ENCODE data around the gene ALDH1A3.
A peak's percentile ranks its signal among the peaks of the same experiment; 100 is the strongest.

The ALDH1A3 gene
- long read RNA-seq, result 0 reads

DNA sequence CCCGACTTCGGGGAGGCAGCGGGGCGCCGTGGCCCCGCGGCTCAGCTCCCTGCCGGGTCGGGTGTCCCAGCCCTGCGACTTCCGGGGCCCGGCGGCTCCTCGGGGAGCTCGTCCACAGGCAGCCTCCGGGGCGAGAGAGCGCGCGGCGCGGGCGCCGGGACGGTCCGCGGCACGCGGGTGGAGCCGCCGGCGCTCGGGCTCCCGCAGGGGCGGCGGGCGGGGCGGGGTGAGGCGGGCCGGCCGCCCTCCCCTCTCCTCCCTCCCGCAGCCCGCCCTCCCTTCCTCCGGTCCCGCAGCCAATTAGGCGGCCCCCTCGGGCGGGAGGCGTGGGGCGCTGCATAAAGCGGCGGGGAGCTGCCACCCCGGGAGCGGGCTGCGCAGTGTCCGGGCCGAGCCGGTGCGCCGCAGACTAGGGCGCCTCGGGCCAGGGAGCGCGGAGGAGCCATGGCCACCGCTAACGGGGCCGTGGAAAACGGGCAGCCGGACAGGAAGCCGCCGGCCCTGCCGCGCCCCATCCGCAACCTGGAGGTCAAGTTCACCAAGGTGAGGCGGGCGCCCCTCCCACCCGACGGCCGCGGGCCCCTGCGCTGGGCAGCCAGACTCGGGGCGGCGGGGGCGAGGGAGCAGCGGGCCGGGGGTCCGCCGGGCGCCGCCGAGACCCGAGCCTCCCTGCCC is at the start of gene ALDH1A3:
Gene ALDH1A3 (plus strand): TSS at position 368 of the 675 bp plus-strand sequence. CDS start 77 bp downstream, at position 445.
- H3K4me3 ChIP-seq (replicated peaks; ENCODE audit: insufficient read depth, low read length), result peak within 1 kb of the TSS; percentile 38
- DNase-seq (ENCODE audit: low read depth in 1 of 2, low spot score in 1 of 2), result peak in 1 of 2 experiments; percentile 33

DNA sequence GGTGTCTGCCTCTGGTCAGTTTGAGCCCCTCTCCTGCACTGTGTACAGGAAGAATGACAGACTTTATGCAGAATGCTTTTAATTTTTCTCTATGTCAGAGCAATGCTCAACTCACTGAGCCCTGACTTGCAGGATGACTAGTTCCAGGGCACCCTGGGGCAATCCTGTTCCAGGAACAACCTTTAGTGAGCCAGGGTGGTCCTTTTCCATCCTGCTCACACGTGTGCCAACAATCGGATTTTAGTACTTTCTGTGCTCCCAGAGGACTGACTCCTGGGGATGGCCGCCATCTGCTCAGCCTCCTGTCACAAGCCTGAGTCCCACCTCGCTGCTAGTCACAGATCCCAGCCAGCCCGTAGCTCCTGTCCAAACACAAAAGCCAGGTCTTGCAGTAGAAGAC is 48.2 kb upstream of the ALDH1A3 start:
- TF ChIP-seq, protein P1, sequence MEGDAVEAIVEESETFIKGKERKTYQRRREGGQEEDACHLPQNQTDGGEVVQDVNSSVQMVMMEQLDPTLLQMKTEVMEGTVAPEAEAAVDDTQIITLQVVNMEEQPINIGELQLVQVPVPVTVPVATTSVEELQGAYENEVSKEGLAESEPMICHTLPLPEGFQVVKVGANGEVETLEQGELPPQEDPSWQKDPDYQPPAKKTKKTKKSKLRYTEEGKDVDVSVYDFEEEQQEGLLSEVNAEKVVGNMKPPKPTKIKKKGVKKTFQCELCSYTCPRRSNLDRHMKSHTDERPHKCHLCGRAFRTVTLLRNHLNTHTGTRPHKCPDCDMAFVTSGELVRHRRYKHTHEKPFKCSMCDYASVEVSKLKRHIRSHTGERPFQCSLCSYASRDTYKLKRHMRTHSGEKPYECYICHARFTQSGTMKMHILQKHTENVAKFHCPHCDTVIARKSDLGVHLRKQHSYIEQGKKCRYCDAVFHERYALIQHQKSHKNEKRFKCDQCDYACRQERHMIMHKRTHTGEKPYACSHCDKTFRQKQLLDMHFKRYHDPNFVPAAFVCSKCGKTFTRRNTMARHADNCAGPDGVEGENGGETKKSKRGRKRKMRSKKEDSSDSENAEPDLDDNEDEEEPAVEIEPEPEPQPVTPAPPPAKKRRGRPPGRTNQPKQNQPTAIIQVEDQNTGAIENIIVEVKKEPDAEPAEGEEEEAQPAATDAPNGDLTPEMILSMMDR (IDR thresholded peaks at IDR 0.05; ENCODE audit: insufficient read depth, low read length), result no peak
- no peak for TF ChIP-seq GABPA (IDR thresholded peaks at IDR 0.05; ENCODE audit: low read depth)
- TF ChIP-seq SPI1 (IDR thresholded peaks at IDR 0.05; ENCODE audit: borderline replicate concordance, low read depth), result no peak
- no peak for TF ChIP-seq POLR2AphosphoS5 (IDR thresholded peaks at IDR 0.05; ENCODE audit: low read depth)
- TF ChIP-seq, protein P2, sequence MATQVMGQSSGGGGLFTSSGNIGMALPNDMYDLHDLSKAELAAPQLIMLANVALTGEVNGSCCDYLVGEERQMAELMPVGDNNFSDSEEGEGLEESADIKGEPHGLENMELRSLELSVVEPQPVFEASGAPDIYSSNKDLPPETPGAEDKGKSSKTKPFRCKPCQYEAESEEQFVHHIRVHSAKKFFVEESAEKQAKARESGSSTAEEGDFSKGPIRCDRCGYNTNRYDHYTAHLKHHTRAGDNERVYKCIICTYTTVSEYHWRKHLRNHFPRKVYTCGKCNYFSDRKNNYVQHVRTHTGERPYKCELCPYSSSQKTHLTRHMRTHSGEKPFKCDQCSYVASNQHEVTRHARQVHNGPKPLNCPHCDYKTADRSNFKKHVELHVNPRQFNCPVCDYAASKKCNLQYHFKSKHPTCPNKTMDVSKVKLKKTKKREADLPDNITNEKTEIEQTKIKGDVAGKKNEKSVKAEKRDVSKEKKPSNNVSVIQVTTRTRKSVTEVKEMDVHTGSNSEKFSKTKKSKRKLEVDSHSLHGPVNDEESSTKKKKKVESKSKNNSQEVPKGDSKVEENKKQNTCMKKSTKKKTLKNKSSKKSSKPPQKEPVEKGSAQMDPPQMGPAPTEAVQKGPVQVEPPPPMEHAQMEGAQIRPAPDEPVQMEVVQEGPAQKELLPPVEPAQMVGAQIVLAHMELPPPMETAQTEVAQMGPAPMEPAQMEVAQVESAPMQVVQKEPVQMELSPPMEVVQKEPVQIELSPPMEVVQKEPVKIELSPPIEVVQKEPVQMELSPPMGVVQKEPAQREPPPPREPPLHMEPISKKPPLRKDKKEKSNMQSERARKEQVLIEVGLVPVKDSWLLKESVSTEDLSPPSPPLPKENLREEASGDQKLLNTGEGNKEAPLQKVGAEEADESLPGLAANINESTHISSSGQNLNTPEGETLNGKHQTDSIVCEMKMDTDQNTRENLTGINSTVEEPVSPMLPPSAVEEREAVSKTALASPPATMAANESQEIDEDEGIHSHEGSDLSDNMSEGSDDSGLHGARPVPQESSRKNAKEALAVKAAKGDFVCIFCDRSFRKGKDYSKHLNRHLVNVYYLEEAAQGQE (IDR thresholded peaks at IDR 0.05; ENCODE audit: insufficient replicate concordance, low read depth), result no peak
- no peak for DNase-seq (ENCODE audit: low read depth in 1 of 2, low spot score in 1 of 2)
- no peak overlapping the region for H3K27ac ChIP-seq (replicated peaks)
- H3K4me3 ChIP-seq (replicated peaks; ENCODE audit: insufficient read depth, low read length), result no peak overlapping the region
- H3K27me3 ChIP-seq (ENCODE audit: insufficient read depth, poor library complexity, severe bottlenecking), result no peaks in the 10 kb centered on the region

More for the DNA sequence above, at the start of gene ALDH1A3:
- H3K27ac ChIP-seq (replicated peaks), result no peak within 1 kb of the TSS
- TF ChIP-seq, protein P1 (IDR thresholded peaks at IDR 0.05; ENCODE audit: insufficient read depth, low read length), result no peak
- TF ChIP-seq SPI1 (IDR thresholded peaks at IDR 0.05; ENCODE audit: borderline replicate concordance, low read depth), result no peak
- TF ChIP-seq GABPA (IDR thresholded peaks at IDR 0.05; ENCODE audit: low read depth), result no peak
- H3K27me3 ChIP-seq (ENCODE audit: insufficient read depth, poor library complexity, severe bottlenecking), result peaks cover 50% of the 10 kb centered on the region

DNA sequence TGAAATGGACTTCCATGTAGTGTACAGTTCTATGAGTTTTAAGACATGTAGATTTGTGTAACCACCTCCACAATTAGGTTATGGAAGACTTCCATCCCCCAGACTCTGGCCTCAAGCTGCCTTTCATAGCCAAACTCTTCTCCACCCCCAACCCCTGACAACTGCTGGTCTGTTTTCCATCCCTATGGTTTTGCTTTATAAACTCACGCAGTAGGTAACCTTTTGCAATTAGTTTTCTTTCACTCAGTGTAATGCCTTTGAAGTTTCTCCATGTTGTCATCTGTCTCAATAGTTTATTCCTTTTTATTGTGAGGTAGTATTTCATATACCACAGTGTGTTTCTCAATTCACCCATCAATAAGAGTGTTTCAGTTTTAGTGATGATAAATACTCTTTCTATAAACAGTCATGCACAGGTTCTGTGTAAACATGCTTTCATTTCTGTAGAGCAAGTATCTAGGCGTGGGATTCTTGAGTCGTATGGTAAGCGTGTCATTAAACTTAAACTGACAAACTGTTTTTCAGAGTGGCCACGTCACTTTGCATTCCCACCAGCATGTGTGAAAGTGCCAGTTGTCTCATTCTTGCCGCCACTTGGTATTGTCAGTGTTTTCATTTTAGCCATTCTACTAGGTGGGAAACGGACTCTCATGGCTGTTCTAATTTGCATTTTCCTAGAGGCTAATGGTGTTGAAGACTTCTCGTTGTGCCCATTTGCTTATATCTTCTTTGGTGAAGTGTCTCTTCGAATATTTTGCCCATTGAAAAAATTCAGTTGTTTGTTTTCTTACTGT is 47.3 kb upstream of the ALDH1A3 start:
- no peak for DNase-seq (ENCODE audit: low read depth in 1 of 2, low spot score in 1 of 2)
- Histone ChIP-seq H3K27me3 (ENCODE audit: insufficient read depth, poor library complexity, severe bottlenecking) (no peaks in the 10 kb centered on the region), H3K4me3 (replicated peaks; ENCODE audit: insufficient read depth, low read length) (no peak overlapping the region), H3K27ac (replicated peaks) (no peak overlapping the region)
- no peak for TF ChIP-seq POLR2AphosphoS5 (IDR thresholded peaks at IDR 0.05; ENCODE audit: low read depth)
- TF ChIP-seq, protein P1 (IDR thresholded peaks at IDR 0.05; ENCODE audit: insufficient read depth, low read length), result no peak
- TF ChIP-seq, protein P2 (IDR thresholded peaks at IDR 0.05; ENCODE audit: insufficient replicate concordance, low read depth), result no peak
- TF ChIP-seq GABPA (IDR thresholded peaks at IDR 0.05; ENCODE audit: low read depth), result no peak
- TF ChIP-seq SPI1 (IDR thresholded peaks at IDR 0.05; ENCODE audit: borderline replicate concordance, low read depth), result no peak

Measured in HL-60 (cell line).